Ovary (tissue), 3 donors: Measurements from ENCODE around the gene RPN1.

Source experiments
- EP300 ChIP-seq: sonication (generic); formaldehyde crosslinking; IDR thresholded peaks from one replicate; pipeline ENCODE4 v1.6.1; 2017; ENCODE audit warnings: antibody characterized with exemption
- POLR2A ChIP-seq: fragments of 450-650 bp; IDR thresholded peaks from one replicate; pipeline ENCODE4 v1.6.1; 2017; ENCODE audit warnings: antibody characterized with exemption, mild to moderate bottlenecking, moderate library complexity
- TF ChIP-seq, protein P1 (sequence below), 3 donors: fragments of 450-650 bp in 2 of 3; fragments of 200-600 bp in 1 of 3; IDR thresholded peaks; one replicate each; pipeline versions ENCODE4 v1.5.1 to v1.8.0; 2016 to 2022; ENCODE audit warnings: antibody characterized with exemption in 3 of 3, mild to moderate bottlenecking in 1 of 3
- donor health status: DM: no; HTN: no; CAD: no.

DNA sequence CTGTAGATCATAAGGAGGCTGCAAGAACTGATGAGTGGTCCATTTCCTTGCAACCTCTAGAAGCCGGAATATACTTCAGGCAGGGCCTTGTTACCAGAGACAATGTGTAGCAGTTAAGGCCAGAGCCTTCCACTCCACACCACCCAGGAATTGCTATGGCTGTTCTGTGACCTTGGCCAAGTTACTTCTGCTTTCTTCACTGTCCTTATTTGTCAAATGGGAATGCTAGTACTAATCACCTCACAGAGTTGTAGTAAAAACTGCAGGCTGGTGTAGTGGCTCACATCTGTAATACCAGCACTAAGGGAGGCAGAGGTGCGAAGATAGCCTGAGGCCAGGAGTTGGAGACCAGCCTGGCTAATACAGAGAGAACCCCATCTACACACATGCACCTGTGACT, 28.7 kb upstream of the RPN1 start:
- TF ChIP-seq, protein P1, sequence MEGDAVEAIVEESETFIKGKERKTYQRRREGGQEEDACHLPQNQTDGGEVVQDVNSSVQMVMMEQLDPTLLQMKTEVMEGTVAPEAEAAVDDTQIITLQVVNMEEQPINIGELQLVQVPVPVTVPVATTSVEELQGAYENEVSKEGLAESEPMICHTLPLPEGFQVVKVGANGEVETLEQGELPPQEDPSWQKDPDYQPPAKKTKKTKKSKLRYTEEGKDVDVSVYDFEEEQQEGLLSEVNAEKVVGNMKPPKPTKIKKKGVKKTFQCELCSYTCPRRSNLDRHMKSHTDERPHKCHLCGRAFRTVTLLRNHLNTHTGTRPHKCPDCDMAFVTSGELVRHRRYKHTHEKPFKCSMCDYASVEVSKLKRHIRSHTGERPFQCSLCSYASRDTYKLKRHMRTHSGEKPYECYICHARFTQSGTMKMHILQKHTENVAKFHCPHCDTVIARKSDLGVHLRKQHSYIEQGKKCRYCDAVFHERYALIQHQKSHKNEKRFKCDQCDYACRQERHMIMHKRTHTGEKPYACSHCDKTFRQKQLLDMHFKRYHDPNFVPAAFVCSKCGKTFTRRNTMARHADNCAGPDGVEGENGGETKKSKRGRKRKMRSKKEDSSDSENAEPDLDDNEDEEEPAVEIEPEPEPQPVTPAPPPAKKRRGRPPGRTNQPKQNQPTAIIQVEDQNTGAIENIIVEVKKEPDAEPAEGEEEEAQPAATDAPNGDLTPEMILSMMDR (IDR thresholded peaks at IDR 0.05), result no peak
- TF ChIP-seq POLR2A (no peak), EP300 (no peak)
